Measurements from ENCODE around the gene DMXL2.
A peak's percentile ranks its signal among the peaks of the same experiment; 100 is the strongest.

Gene DMXL2

GRCh38 chr15:51405693-51406523 lies 216.7 kb downstream of the DMXL2 start:
- no peak for DNase-seq (ENCODE audit: low read depth)

- DNase-seq (ENCODE audit: low read depth) = no peak
These were observed 218.4 kb downstream of the DMXL2 start for GRCh38 chr15:51403946-51404695.

- peak; percentile 12 for DNase-seq (ENCODE audit: low read depth)
These were observed 219.3 kb downstream of the DMXL2 start for GRCh38 chr15:51403072-51403878.

GRCh38 chr15:51401872-51402517 lies 220.6 kb downstream of the DMXL2 start:
- DNase-seq (ENCODE audit: low read depth) = no peak

GRCh38 chr15:51401051-51401780 lies 221.4 kb downstream of the DMXL2 start:
- DNase-seq (ENCODE audit: low read depth) = no peak

- no peak for DNase-seq (ENCODE audit: low read depth)
These were observed 223.9 kb downstream of the DMXL2 start for GRCh38 chr15:51398626-51399025.
